ENCODE results near the gene FKBP2.
A peak's percentile ranks its signal among the peaks of the same experiment; 100 is the strongest.
"Not testable (repeated sequence)": the region's sequence is repeated elsewhere in the genome, so short reads cannot be mapped to it uniquely, and the experiment has no call there.

FKBP2 gene

DNA sequence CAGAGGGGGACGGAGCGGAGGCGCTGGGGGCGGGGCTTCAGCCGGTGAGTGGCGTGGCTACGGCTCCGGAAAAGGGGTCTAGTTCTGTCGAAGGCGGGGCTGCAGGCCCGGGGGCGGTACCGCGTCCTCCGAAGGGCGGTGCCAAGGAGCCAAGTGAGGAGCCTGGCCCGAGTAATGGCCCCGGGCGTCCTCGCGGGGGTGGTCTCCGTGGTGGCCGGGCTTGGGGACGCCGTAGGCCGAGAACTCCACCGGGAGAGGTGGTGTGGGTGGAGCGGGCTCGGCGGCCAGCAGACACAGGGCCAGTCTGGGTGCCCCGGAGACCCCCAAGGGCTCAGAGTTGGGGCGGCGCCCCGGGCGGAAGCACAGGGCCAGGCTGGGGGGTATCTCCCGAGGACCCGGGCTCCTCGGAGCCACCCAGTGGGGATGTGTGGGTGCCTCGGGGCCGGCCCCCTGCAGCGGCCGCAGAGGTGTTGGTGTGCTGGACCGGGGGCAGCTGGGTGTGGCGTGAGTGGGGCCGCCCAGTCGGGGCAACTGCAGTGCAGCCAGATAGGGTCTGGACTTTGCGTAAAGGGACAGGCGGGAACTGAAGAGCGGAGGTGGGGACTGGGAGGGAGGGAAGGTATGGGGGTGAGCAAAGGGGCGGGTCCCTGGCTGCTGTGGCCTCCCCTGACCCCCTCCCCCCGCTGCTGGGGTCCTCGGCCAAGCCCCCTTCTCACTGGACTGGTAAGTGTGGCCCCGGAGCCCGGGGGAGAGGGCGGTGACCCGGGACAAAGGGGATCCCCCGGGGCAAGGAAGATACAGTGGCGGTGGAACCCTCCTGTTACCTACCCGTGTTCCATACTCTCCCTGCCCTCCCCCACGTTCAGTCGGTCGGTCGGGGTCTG is 838 bp downstream of the FKBP2 start:
- Histone ChIP-seq H3K9ac (ENCODE audit: insufficient read length, low read depth) (peak overlapping the region; percentile 94), H3K9me3 (ENCODE audit: insufficient read depth, low read length) (no peaks in the 10 kb centered on the region), H3K27me3 (ENCODE audit: insufficient read depth, insufficient read length) (no peaks in the 10 kb centered on the region), H3K4me3 (ENCODE audit: insufficient read length, low read depth) (peak overlapping the region; percentile 92), H3K4me1 (ENCODE audit: insufficient read depth, insufficient read length) (peaks cover 25% of the 10 kb centered on the region), H3K36me3 (ENCODE audit: insufficient read depth, insufficient read length, low read length) (peaks cover 56% of the 10 kb centered on the region)
- peak; percentile 99 for DNase-seq (ENCODE audit: low read depth, low spot score)
- TF ChIP-seq SUZ12 (IDR thresholded peaks at IDR 0.05; ENCODE audit: extremely low read depth, insufficient read depth, insufficient read length) = no peak
- TF ChIP-seq ZNF274 (IDR thresholded peaks at IDR 0.05; ENCODE audit: low read depth, low read length) = no peak
- no peak for TF ChIP-seq YY1 (IDR thresholded peaks at IDR 0.05; ENCODE audit: insufficient read depth, insufficient read length)

DNA sequence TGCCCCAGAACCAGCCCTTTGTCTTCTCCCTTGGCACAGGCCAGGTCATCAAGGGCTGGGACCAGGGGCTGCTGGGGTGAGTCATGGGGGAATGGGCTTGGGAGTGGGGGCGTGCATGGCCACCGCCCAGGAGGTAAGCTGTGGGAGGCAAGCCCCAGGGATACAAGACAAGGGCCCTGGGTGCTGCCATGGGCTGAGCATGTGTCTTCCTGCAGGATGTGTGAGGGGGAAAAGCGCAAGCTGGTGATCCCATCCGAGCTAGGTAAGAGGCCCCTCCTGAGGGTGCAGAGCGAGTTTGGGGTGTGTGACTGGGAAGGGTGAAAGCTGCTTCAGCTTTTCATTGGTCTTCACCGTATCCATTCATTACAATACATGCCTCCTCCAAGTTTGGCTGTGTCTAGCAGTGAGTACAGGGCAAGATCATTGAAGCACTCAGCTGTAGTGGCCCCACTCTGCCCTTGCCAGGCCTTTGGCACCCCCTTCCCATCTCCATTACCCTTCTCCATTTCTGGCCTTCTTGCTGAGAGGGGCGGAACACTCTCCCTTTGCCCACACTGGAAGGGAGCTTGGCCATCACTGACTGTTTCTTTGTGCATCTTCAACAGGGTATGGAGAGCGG is 2.5 kb downstream of the FKBP2 start:
- DNase-seq (ENCODE audit: low read depth, low spot score) = no peak
- TF ChIP-seq SUZ12 (IDR thresholded peaks at IDR 0.05; ENCODE audit: extremely low read depth, insufficient read depth, insufficient read length) = no peak
- no peak for TF ChIP-seq YY1 (IDR thresholded peaks at IDR 0.05; ENCODE audit: insufficient read depth, insufficient read length)
- no peak for TF ChIP-seq ZNF274 (IDR thresholded peaks at IDR 0.05; ENCODE audit: low read depth, low read length)

DNA sequence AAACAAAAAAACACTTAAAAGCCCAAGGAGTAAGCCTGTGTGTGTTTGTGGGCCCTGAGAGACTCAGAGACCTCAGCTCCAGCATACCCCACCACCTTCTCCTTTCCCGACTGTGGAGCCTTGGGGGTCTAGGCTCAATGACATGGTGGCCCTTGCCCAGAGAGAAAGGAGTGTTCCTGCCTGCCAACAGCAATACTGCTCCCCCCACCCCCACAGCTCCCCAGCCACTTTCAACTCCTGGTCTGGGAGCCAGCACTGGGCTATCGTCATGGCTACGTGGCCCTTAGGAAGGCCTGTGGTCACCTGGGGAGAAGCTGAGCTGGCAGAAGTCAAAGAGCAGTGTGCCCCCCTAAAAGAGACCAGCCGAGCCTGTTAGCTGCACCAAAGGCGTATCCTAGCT is 3.2 kb downstream of the FKBP2 start:
- no peak overlapping the region for H3K4me3 ChIP-seq (ENCODE audit: insufficient read length, low read depth)

More for the DNA sequence above, 2.5 kb downstream of the FKBP2 start:
- H3K36me3 ChIP-seq (ENCODE audit: insufficient read depth, insufficient read length, low read length) = peaks cover 42% of the 10 kb centered on the region
- peaks cover 31% of the 10 kb centered on the region for H3K4me1 ChIP-seq (ENCODE audit: insufficient read depth, insufficient read length)
- no peaks in the 10 kb centered on the region for H3K27me3 ChIP-seq (ENCODE audit: insufficient read depth, insufficient read length)
- no peak overlapping the region for H3K4me3 ChIP-seq (ENCODE audit: insufficient read length, low read depth)
- peak overlapping the region; percentile 58 for H3K9ac ChIP-seq (ENCODE audit: insufficient read length, low read depth)
- H3K9me3 ChIP-seq (ENCODE audit: insufficient read depth, low read length) = no peaks in the 10 kb centered on the region

DNA sequence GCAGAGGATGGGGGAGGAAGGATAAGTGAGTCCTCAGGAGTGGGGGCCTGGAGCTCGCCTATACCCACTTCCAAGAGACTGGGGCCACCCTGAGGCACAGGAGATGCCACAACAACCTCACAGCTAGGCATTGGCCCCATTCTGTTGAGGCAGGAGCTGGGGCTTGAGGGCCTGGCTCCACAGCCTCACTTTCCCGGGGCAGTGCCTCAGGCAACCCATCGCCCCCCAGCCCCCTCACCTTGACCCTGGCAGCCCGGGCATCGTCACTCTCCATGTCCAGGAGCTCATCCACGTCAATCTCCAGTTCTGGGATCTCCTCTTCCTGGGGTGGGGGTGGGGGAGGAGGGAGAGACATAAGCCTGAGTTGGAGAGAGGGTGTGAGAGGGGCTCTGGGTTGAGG is 4.1 kb downstream of the FKBP2 start:
- Histone ChIP-seq H3K36me3 (ENCODE audit: insufficient read depth, insufficient read length, low read length) (peaks cover 34% of the 10 kb centered on the region), H3K4me1 (ENCODE audit: insufficient read depth, insufficient read length) (peaks cover 40% of the 10 kb centered on the region), H3K27me3 (ENCODE audit: insufficient read depth, insufficient read length) (no peaks in the 10 kb centered on the region), H3K4me3 (ENCODE audit: insufficient read length, low read depth) (peak overlapping the region; percentile 88), H3K9me3 (ENCODE audit: insufficient read depth, low read length) (no peaks in the 10 kb centered on the region), H3K9ac (ENCODE audit: insufficient read length, low read depth) (peak overlapping the region; percentile 65)
- no peak for DNase-seq (ENCODE audit: low read depth, low spot score)
- TF ChIP-seq YY1 (IDR thresholded peaks at IDR 0.05; ENCODE audit: insufficient read depth, insufficient read length) = no peak
- no peak for TF ChIP-seq ZNF274 (IDR thresholded peaks at IDR 0.05; ENCODE audit: low read depth, low read length)
- TF ChIP-seq SUZ12 (IDR thresholded peaks at IDR 0.05; ENCODE audit: extremely low read depth, insufficient read depth, insufficient read length) = no peak

More for the DNA sequence above, 3.2 kb downstream of the FKBP2 start:
- H3K4me1 ChIP-seq (ENCODE audit: insufficient read depth, insufficient read length) = peaks cover 38% of the 10 kb centered on the region
- H3K9ac ChIP-seq (ENCODE audit: insufficient read length, low read depth) = peak overlapping the region; percentile 34
- H3K36me3 ChIP-seq (ENCODE audit: insufficient read depth, insufficient read length, low read length) = peaks cover 37% of the 10 kb centered on the region
- TF ChIP-seq YY1 (IDR thresholded peaks at IDR 0.05; ENCODE audit: insufficient read depth, insufficient read length) (no peak), ZNF274 (IDR thresholded peaks at IDR 0.05; ENCODE audit: low read depth, low read length) (no peak)
- DNase-seq (ENCODE audit: low read depth, low spot score) = no peak
- no peaks in the 10 kb centered on the region for H3K9me3 ChIP-seq (ENCODE audit: insufficient read depth, low read length)
- H3K27me3 ChIP-seq (ENCODE audit: insufficient read depth, insufficient read length) = no peaks in the 10 kb centered on the region

DNA sequence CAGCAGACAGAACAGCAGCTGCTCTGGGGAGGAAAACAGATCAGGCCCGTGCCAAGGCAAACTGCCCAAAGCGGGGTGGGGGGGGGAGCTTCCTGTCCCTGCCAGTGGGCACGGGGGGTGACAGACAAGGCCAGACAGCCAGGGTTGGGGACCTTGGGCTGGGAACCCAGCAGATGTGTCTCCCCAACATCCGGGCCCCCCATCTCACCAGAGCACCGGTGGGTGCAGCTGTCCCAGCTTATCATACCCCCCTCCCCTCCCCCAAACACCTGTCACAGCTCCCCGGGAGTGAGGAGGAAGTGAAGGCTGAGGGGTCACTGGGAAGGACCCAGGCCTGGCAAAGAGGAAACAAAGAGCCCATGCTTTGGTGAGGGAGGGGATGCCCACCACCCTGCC is 4.5 kb downstream of the FKBP2 start:
- Histone ChIP-seq H3K27me3 (ENCODE audit: insufficient read depth, insufficient read length) (no peaks in the 10 kb centered on the region), H3K36me3 (ENCODE audit: insufficient read depth, insufficient read length, low read length) (peaks cover 34% of the 10 kb centered on the region), H3K9me3 (ENCODE audit: insufficient read depth, low read length) (no peaks in the 10 kb centered on the region), H3K4me1 (ENCODE audit: insufficient read depth, insufficient read length) (peaks cover 38% of the 10 kb centered on the region), H3K9ac (ENCODE audit: insufficient read length, low read depth) (peak overlapping the region; percentile 96), H3K4me3 (ENCODE audit: insufficient read length, low read depth) (peak overlapping the region; percentile 88)
- no peak for DNase-seq (ENCODE audit: low read depth, low spot score)
- no peak for TF ChIP-seq YY1 (IDR thresholded peaks at IDR 0.05; ENCODE audit: insufficient read depth, insufficient read length)
- TF ChIP-seq SUZ12 (IDR thresholded peaks at IDR 0.05; ENCODE audit: extremely low read depth, insufficient read depth, insufficient read length) = no peak
- TF ChIP-seq ZNF274 (IDR thresholded peaks at IDR 0.05; ENCODE audit: low read depth, low read length) = no peak

DNA sequence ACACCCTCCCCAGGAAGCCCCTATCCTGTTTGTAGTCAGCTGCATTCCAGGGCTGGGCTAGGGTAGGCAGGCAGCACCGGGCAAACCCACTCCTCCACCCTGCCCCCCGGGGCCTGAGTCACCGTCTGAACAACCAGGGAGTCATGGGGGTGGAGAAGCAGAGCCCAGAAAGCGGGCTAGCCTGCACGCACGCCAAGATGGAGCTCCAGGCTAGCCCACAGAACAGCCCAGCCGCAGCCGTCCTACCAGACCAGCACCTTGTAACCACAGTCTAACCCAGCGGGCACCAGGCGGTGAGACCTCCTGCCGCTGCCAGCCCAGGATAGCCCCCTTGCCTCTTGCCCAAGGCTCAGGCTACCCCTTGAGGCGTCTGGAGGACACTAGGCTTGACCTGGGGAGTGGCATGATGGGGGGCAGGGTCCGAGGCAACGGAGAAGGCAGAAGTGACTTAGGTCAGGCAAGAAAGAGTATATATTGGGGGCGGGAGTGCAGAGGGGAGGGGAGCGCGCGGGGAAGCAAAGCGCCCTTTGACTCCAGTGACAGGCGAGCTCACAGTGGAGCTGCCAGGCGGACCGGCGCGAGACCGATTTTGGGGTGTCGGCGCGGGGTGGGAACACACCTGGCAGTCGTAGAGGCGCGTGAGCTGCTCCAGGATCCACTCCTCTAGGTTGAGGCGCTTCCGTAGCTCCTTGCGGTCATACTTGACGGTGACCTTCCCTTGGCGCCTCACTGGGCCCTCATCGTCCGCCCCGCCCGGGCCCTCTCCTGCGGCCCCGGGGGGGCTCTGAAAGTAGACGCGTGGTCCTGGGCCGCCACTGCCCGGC is 5.1 kb downstream of the FKBP2 start:
- Histone ChIP-seq H3K27me3 (ENCODE audit: insufficient read depth, insufficient read length) (no peaks in the 10 kb centered on the region), H3K4me1 (ENCODE audit: insufficient read depth, insufficient read length) (peaks cover 44% of the 10 kb centered on the region), H3K36me3 (ENCODE audit: insufficient read depth, insufficient read length, low read length) (peaks cover 34% of the 10 kb centered on the region), H3K9ac (ENCODE audit: insufficient read length, low read depth) (peak overlapping the region; percentile 96), H3K9me3 (ENCODE audit: insufficient read depth, low read length) (no peaks in the 10 kb centered on the region), H3K4me3 (ENCODE audit: insufficient read length, low read depth) (peak overlapping the region; percentile 88)
- DNase-seq (ENCODE audit: low read depth, low spot score) = no peak
- TF ChIP-seq ZNF274 (IDR thresholded peaks at IDR 0.05; ENCODE audit: low read depth, low read length) (no peak), SUZ12 (IDR thresholded peaks at IDR 0.05; ENCODE audit: extremely low read depth, insufficient read depth, insufficient read length) (no peak), YY1 (IDR thresholded peaks at IDR 0.05; ENCODE audit: insufficient read depth, insufficient read length) (no peak)

DNA sequence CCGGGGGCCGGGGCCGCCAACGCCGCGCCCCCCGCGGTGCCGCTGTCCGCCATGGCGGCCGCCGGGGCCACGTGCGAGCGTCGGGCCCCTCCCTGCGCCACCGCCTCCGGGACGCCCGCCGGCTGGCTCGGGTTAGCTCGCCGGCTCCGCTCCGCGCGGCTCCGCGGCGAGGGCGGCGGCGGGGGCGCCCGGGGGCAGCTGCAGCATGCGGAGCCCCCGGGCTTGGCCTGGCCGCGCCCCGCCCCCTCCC is 5.7 kb downstream of the FKBP2 start:
- H3K4me1 ChIP-seq (ENCODE audit: insufficient read depth, insufficient read length) = peaks cover 44% of the 10 kb centered on the region
- H3K4me3 ChIP-seq (ENCODE audit: insufficient read length, low read depth) = peak overlapping the region; percentile 88
- H3K9me3 ChIP-seq (ENCODE audit: insufficient read depth, low read length); H3K27me3 ChIP-seq (ENCODE audit: insufficient read depth, insufficient read length); DNase-seq (ENCODE audit: low read depth, low spot score): not testable (repeated sequence)
- peak overlapping the region; percentile 96 for H3K9ac ChIP-seq (ENCODE audit: insufficient read length, low read depth)
- H3K36me3 ChIP-seq (ENCODE audit: insufficient read depth, insufficient read length, low read length) = peaks cover 34% of the 10 kb centered on the region
